ENCODE data around the gene NQO1.

- no peak for TF ChIP-seq CTCF (conservative IDR thresholded peaks at IDR 0.05)
- TF ChIP-seq EZH2 (IDR thresholded peaks at IDR 0.05; ENCODE audit: low read depth), result no peak
These were observed 34.1 kb downstream of the NQO1 start for GRCh38 chr16:69691980-69692911.
